Endothelial cell of umbilical vein (primary cell): ENCODE results near the gene ETFRF1. TPM values are rescaled to one million over a fixed set of nuclear protein-coding genes. Genes with fewer than 3 reads are reported as not detected.

Source experiments
- BruUV-seq: library from RNA; stranded (reverse); fragments of 400-500 nt; replicated peaks from 2 replicates; lab custom pipeline; 2021; lab: Mats Ljungman, UMichigan
- CTCF ChIA-PET: fragments of 300-600, 350-600 bp; sonication (Branson Sonifier 250); formaldehyde crosslinking; loops from one replicate; lab custom pipeline; 2021; ENCODE audit warnings: antibody characterized with exemption, inconsistent platforms; lab: Charles Lee
- POLR2A ChIA-PET: fragments of 300-600, 350-600 bp; sonication (Branson Sonifier 250); formaldehyde crosslinking; loops from one replicate; lab custom pipeline; 2021; ENCODE audit warnings: antibody characterized with exemption, inconsistent platforms; lab: Charles Lee
- DNase-seq: peaks from one replicate; pipeline ENCODE4 v3.0.0-alpha.2; 2011; ENCODE audit warnings: low read depth, low spot score
- FAIRE-seq: peaks from 2 replicates; lab custom pipeline; 2011; peaks lifted over from hg19 to GRCh38; lab: Jason Lieb, UNC
- H2AFZ ChIP-seq: 2 replicates; pipeline ENCODE4 v1.6.0; 2012; ENCODE audit warnings: low read depth, low read length, control low read depth, inconsistent platforms
- H3K27ac ChIP-seq: 2 replicates; pipeline ENCODE4 v1.5.1; 2011; ENCODE audit warnings: low read depth, mild to moderate bottlenecking, control low read depth, low read length, moderate library complexity; ENCODE audit not compliant: insufficient read depth
- H3K27me3 ChIP-seq, 2 experiments: 2 replicates each; pipeline versions ENCODE4 v1.6.0 to v1.6.1; 2011; ENCODE audit warnings: low read length in 2 of 2, mixed read lengths in 1 of 2; ENCODE audit not compliant: control insufficient read depth in 2 of 2, insufficient read depth in 2 of 2
- H3K36me3 ChIP-seq, 2 experiments: 2 replicates in 1 of 2; 3 replicates in 1 of 2; pipeline ENCODE4 v1.5.1; 2011; ENCODE audit warnings: low read length in 2 of 2, mild to moderate bottlenecking in 1 of 2, moderate library complexity in 1 of 2; ENCODE audit not compliant: control insufficient read depth in 2 of 2, insufficient read depth in 2 of 2; ENCODE audit errors: extremely low read depth in 1 of 2
- H3K4me1 ChIP-seq: 3 replicates; pipeline ENCODE4 v1.5.1; 2011; ENCODE audit warnings: mild to moderate bottlenecking, low read length; ENCODE audit not compliant: control insufficient read depth, insufficient read depth; ENCODE audit errors: extremely low read depth
- H3K4me2 ChIP-seq: 2 replicates; pipeline ENCODE4 v1.6.1; 2011; ENCODE audit warnings: low read length, control low read depth, mixed read lengths; ENCODE audit not compliant: insufficient read depth
- H3K4me3 ChIP-seq, 3 experiments: fragments of 200-600 bp in 1 of 3; sonication (generic), shearing (Covaris generic) in 1 of 3; replicated peaks in 1 of 3; 2 replicates each; pipeline ENCODE4 v1.5.1; 2011 to 2016; ENCODE audit warnings: control low read depth in 3 of 3, low read length in 3 of 3, mild to moderate bottlenecking in 2 of 3, inconsistent platforms in 1 of 3, low read depth in 1 of 3, moderate library complexity in 1 of 3; ENCODE audit not compliant: insufficient read depth in 1 of 3
- H3K79me2 ChIP-seq: 2 replicates; pipeline ENCODE4 v1.6.0; 2012; ENCODE audit warnings: low read length, inconsistent platforms; ENCODE audit not compliant: control insufficient read depth, insufficient read depth
- H3K9ac ChIP-seq: replicated peaks from 2 replicates; pipeline ENCODE3; 2011; ENCODE audit warnings: low read length, control low read depth; ENCODE audit not compliant: insufficient read depth; ENCODE audit errors: extremely low read depth
- H3K9me1 ChIP-seq: replicated peaks from 3 replicates; pipeline ENCODE4 v1.6.0; 2011; ENCODE audit warnings: mild to moderate bottlenecking, low read length; ENCODE audit not compliant: control insufficient read depth, insufficient read depth; ENCODE audit errors: extremely low read depth
- H3K9me3 ChIP-seq: replicated peaks from 2 replicates; pipeline ENCODE4 v1.5.1; 2012; ENCODE audit warnings: low read length, inconsistent platforms; ENCODE audit not compliant: control insufficient read depth, insufficient read depth
- H4K20me1 ChIP-seq: replicated peaks from 2 replicates; pipeline ENCODE3; 2011; ENCODE audit warnings: mild to moderate bottlenecking, low read length; ENCODE audit not compliant: control insufficient read depth, insufficient read depth; ENCODE audit errors: extremely low read depth
- EZH2 ChIP-seq: IDR thresholded peaks from 2 replicates; pipeline ENCODE4 v1.6.1; 2012; ENCODE audit warnings: borderline replicate concordance, low read depth, mild to moderate bottlenecking, moderate library complexity, low read length, inconsistent platforms; ENCODE audit not compliant: severe bottlenecking
- GATA2 ChIP-seq: IDR thresholded peaks from 2 replicates; pipeline ENCODE4 v1.7.0; 2011; ENCODE audit warnings: low read depth, mild to moderate bottlenecking, moderate library complexity, mixed read lengths, low read length; ENCODE audit not compliant: insufficient read length, insufficient read depth
- JUN ChIP-seq: IDR thresholded peaks from 2 replicates; pipeline ENCODE4 v1.6.1; 2011; ENCODE audit warnings: borderline replicate concordance, low read depth; ENCODE audit not compliant: insufficient read length, insufficient read depth
- MYC ChIP-seq: IDR thresholded peaks from one replicate; pipeline ENCODE4 v1.6.1; 2011; ENCODE audit warnings: mild to moderate bottlenecking, low read depth, low read length
- POLR2AphosphoS5 ChIP-seq: IDR thresholded peaks from 2 replicates; pipeline ENCODE4 v1.6.1; 2012; ENCODE audit warnings: low read depth, mild to moderate bottlenecking, control low read depth, low read length, moderate library complexity; ENCODE audit not compliant: insufficient read depth
- dilution Hi-C: fragments of 300-500 bp; cut with MboI; formaldehyde crosslinking; loops from one replicate; pipeline ENCODE4 v1.15.0; 2019; ENCODE audit warnings: low sequenced_read_pairs; ENCODE audit not compliant: extremely low pct_ligation_motif_present
- intact Hi-C: fragments of 100-400 bp; cut with micrococcal nuclease; formaldehyde crosslinking; loops from one replicate; pipeline ENCODE4 v1.10.0; 2022
- polyA plus RNA-seq, 4 experiments: library from polyadenylated mRNA; depleted of rRNA in 3 of 4; stranded (reverse) in 3 of 4; unstranded in 1 of 4; fragments of >200 nt; gene quantifications; 2 replicates each; pipeline versions ENCODE4 v1.2.1 to v1.2.3, GENCODE V29; 2011 to 2012; ENCODE audit warnings: missing spikeins in 1 of 4
- total RNA-seq: library from RNA; stranded (reverse); gene quantifications from 2 replicates; pipeline ENCODE4 v1.2.3, GENCODE V29; 2021
- TF ChIP-seq, protein P1 (sequence below), 2 donors: IDR thresholded peaks; 1 replicate in 1 of 2; 2 replicates in 1 of 2; pipeline ENCODE4 v1.5.1; 2011; ENCODE audit warnings: low read length in 2 of 2, mild to moderate bottlenecking in 2 of 2, moderate library complexity in 2 of 2, control low read depth in 1 of 2, inconsistent platforms in 1 of 2, low read depth in 1 of 2; ENCODE audit not compliant: insufficient read depth in 1 of 2; ENCODE audit errors: extremely low read depth in 1 of 2

The ETFRF1 gene
- total and polyA plus RNA-seq, 2 donors (not counting 3 experiments of a cell fraction or from before 2014, with no cell fraction given): 6.9 to 10.6 TPM

DNA sequence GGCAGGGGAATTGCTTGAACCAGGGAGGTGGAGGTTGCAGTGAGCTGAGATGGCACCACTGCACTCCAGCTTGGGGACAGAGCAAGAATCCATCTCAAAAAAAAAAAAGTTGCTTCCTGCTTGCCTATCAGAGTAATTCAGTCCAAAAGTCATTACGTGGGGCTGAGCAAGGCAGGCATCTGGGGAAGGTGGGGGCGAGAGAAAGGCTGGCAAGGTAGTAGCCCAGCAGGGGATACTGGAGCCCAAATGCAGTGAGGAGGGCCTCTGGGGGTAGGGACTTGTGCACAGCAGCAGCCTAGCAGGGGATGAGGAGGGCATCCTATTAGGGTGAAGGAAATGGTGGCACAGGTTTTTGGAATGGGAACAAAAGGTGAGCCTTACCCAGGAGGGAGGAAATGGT is 7.1 kb downstream of the ETFRF1 start:
- no peak overlapping the region for H3K4me3 ChIP-seq
- no peaks in the 10 kb centered on the region for H4K20me1 ChIP-seq
- intact Hi-C loops (no loop called here), dilution Hi-C loops (no loop called here)
- H3K9ac ChIP-seq: no peak overlapping the region
- ChIA-PET POLR2A (interaction anchor here (0.6 kb wide), 1 partner anchor 48 kb away, joined by 3 read pairs; the partner anchor contains the start of gene KRAS), CTCF (no interaction called here)
- no peaks in the 10 kb centered on the region for H3K9me1 ChIP-seq
- no peak overlapping the region for H3K27ac ChIP-seq
- H3K27me3 ChIP-seq: no peaks in the 10 kb centered on the region
- TF ChIP-seq GATA2: no peak
- TF ChIP-seq POLR2AphosphoS5: no peak
- TF ChIP-seq, protein P1, sequence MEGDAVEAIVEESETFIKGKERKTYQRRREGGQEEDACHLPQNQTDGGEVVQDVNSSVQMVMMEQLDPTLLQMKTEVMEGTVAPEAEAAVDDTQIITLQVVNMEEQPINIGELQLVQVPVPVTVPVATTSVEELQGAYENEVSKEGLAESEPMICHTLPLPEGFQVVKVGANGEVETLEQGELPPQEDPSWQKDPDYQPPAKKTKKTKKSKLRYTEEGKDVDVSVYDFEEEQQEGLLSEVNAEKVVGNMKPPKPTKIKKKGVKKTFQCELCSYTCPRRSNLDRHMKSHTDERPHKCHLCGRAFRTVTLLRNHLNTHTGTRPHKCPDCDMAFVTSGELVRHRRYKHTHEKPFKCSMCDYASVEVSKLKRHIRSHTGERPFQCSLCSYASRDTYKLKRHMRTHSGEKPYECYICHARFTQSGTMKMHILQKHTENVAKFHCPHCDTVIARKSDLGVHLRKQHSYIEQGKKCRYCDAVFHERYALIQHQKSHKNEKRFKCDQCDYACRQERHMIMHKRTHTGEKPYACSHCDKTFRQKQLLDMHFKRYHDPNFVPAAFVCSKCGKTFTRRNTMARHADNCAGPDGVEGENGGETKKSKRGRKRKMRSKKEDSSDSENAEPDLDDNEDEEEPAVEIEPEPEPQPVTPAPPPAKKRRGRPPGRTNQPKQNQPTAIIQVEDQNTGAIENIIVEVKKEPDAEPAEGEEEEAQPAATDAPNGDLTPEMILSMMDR (IDR thresholded peaks at IDR 0.05; ENCODE audit: extremely low read depth in 1 of 2, insufficient read depth in 1 of 2, low read depth in 1 of 2, low read length in 2 of 2): no peak
- TF ChIP-seq MYC: no peak
- TF ChIP-seq JUN: no peak
- TF ChIP-seq EZH2: no peak
- H3K79me2 ChIP-seq: no peaks in the 10 kb centered on the region
- BruUV-seq: no TSS peak
- peaks cover 0 to 4% of the 10 kb centered on the region in 2 experiments for H3K36me3 ChIP-seq
- DNase-seq (no peak), FAIRE-seq (no peak)
- H3K4me1 ChIP-seq: peaks cover 4% of the 10 kb centered on the region
- no peaks in the 10 kb centered on the region for H3K9me3 ChIP-seq
- no peak overlapping the region for H2AFZ ChIP-seq
- H3K4me2 ChIP-seq: no peak overlapping the region
